ENCODE results near the gene GNAI3. TPM values are rescaled to one million over a fixed set of nuclear protein-coding genes. Genes with fewer than 3 reads are reported as not detected.
A peak's percentile ranks its signal among the peaks of the same experiment; 100 is the strongest.

The GNAI3 gene
- total and polyA plus RNA-seq, 2 of the 13 experiments (the other 11 are each of a cell fraction or from before 2014, with no cell fraction given): 4.3 to 9.0 TPM

- TF ChIP-seq ZNF574 (CRISPR knock-in tag; IDR thresholded peaks at IDR 0.05): peak; percentile 82
- TF ChIP-seq TMF1 (CRISPR knock-in tag; IDR thresholded peaks at IDR 0.05; ENCODE audit: low read depth): peak; percentile 57; the same call in 1 of the 2 replicates
- no peak for TF ChIP-seq HOXA7 (CRISPR knock-in tag; IDR thresholded peaks at IDR 0.05)
- peak; percentile 86 for TF ChIP-seq YEATS2 (CRISPR knock-in tag; IDR thresholded peaks at IDR 0.05; ENCODE audit: borderline replicate concordance)
- no peak; the same call in 1 of the 2 replicates for TF ChIP-seq FOSL2 (CRISPR knock-in tag; IDR thresholded peaks at IDR 0.05)
- TF ChIP-seq ZNF205 (CRISPR knock-in tag; IDR thresholded peaks at IDR 0.05): no peak
- TF ChIP-seq ZIK1 (CRISPR knock-in tag; IDR thresholded peaks at IDR 0.05; ENCODE audit: borderline replicate concordance, low read depth): no peak; the same call in 1 of the 2 replicates
- no peak for TF ChIP-seq ZNF670 (CRISPR knock-in tag; IDR thresholded peaks at IDR 0.05; ENCODE audit: borderline replicate concordance)
- no peak for TF ChIP-seq ZNF496 (CRISPR knock-in tag; IDR thresholded peaks at IDR 0.05; ENCODE audit: insufficient replicate concordance)
- TF ChIP-seq REPIN1 (CRISPR knock-in tag; IDR thresholded peaks at IDR 0.05; ENCODE audit: borderline replicate concordance, low read depth): peak; percentile 50; the same call in 1 of the 2 replicates
- no peak for TF ChIP-seq CSRNP2 (CRISPR knock-in tag; conservative IDR thresholded peaks at IDR 0.05; ENCODE audit: low read depth)
- TF ChIP-seq ZNF556 (CRISPR knock-in tag; IDR thresholded peaks at IDR 0.05; ENCODE audit: borderline replicate concordance): peak; percentile 89; the same call in 1 of the 2 replicates
- TF ChIP-seq ZNF441 (CRISPR knock-in tag; IDR thresholded peaks at IDR 0.05; ENCODE audit: borderline replicate concordance): peak; percentile 68; the same call in 1 of the 2 replicates
- no peak for TF ChIP-seq ZNF879 (CRISPR knock-in tag; IDR thresholded peaks at IDR 0.05)
- TF ChIP-seq RARG (CRISPR knock-in tag; IDR thresholded peaks at IDR 0.05; ENCODE audit: low read depth): no peak
- peak; percentile 73; the same call in 1 of the 2 replicates for TF ChIP-seq GTF3A (CRISPR knock-in tag; conservative IDR thresholded peaks at IDR 0.05)
- peak; percentile 69 for TF ChIP-seq HOXA3 (CRISPR knock-in tag; IDR thresholded peaks at IDR 0.05)
- no peak for TF ChIP-seq NAIF1 (CRISPR knock-in tag; IDR thresholded peaks at IDR 0.05; ENCODE audit: borderline replicate concordance)
- 0 out of 2 replicates have a peak, but pooled peaks have one; percentile 58 for TF ChIP-seq ZNF224 (CRISPR knock-in tag; IDR thresholded peaks at IDR 0.05)
- no peak for TF ChIP-seq ZFP41 (CRISPR knock-in tag; IDR thresholded peaks at IDR 0.05; ENCODE audit: borderline replicate concordance)
- TF ChIP-seq ZBTB1 (CRISPR knock-in tag; IDR thresholded peaks at IDR 0.05; ENCODE audit: borderline replicate concordance): no peak
- TF ChIP-seq ZBTB43 (CRISPR knock-in tag; conservative IDR thresholded peaks at IDR 0.05): no peak; the same call in 1 of the 2 replicates
- no peak for TF ChIP-seq ZNF20 (CRISPR knock-in tag; IDR thresholded peaks at IDR 0.05)
- 0 out of 2 replicates have a peak, but pooled peaks have one; percentile 53 for TF ChIP-seq NRL (CRISPR knock-in tag; IDR thresholded peaks at IDR 0.05; ENCODE audit: borderline replicate concordance)
Observed at GRCh38 chr1:109655615-109656519, 107.5 kb downstream of the GNAI3 start, which contains the start of gene GSTM4 (continued).
